ENCODE measurements around the gene E2F7.
A peak's percentile ranks its signal among the peaks of the same experiment; 100 is the strongest.

E2F7 gene

GRCh38 chr12:77010691-77011548 lies 54.4 kb downstream of the E2F7 start:
- TF ChIP-seq, protein P1, sequence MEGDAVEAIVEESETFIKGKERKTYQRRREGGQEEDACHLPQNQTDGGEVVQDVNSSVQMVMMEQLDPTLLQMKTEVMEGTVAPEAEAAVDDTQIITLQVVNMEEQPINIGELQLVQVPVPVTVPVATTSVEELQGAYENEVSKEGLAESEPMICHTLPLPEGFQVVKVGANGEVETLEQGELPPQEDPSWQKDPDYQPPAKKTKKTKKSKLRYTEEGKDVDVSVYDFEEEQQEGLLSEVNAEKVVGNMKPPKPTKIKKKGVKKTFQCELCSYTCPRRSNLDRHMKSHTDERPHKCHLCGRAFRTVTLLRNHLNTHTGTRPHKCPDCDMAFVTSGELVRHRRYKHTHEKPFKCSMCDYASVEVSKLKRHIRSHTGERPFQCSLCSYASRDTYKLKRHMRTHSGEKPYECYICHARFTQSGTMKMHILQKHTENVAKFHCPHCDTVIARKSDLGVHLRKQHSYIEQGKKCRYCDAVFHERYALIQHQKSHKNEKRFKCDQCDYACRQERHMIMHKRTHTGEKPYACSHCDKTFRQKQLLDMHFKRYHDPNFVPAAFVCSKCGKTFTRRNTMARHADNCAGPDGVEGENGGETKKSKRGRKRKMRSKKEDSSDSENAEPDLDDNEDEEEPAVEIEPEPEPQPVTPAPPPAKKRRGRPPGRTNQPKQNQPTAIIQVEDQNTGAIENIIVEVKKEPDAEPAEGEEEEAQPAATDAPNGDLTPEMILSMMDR (IDR thresholded peaks at IDR 0.05; ENCODE audit: insufficient read depth, low read depth, low read length, missing control alignments) = peak; percentile 99
- DNase-seq (ENCODE audit: low read depth) = peak; percentile 79
- H3K4me3 ChIP-seq (ENCODE audit: low read length) = no peak overlapping the region

DNA sequence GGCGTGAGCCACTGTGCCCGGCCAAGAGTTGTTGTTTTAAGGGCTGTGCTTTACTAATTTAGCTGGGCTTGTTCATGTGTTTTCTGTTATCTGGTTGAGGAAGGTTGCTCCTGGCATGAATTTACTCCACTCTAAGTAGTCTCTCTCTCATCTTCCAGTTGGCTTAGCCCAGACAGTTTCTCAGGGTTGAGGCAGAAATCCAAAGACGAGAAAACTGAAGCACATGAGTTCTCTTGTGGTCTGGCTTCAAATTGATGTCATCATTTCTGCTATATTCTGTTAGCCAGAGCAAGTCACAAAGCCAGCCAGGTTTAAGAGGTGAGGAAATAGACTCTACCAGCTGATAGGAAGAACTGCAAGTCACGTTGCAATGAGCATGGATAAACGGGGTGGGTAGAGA lies 57.9 kb downstream of the E2F7 start:
- H3K4me3 ChIP-seq (ENCODE audit: low read length) = no peak overlapping the region
- TF ChIP-seq, protein P1 (IDR thresholded peaks at IDR 0.05; ENCODE audit: insufficient read depth, low read depth, low read length, missing control alignments) = no peak
- DNase-seq (ENCODE audit: low read depth) = no peak

DNA sequence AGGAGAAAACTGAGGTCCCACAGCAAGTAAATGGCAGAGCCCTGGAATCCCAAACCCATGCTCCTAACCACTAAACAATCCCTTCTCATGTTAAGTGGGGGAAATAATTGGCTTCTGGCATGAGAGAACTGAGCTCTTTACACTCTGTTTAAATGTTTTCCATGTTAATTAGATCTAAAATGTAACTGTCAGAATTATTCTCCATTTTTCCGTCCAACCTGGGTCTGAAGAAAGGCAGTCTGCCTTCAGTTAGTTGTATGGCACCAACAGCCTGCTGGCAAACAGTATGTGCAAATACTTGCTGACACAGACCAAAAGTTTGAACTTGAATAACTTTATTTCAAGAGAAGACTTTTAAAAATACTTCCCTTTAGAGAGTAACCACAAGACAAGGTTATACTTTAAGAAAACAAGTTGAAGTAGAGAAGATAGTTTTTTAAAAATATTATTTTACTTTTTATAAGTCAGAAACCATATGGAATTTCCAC lies 59.7 kb downstream of the E2F7 start:
- no peak overlapping the region for H3K4me3 ChIP-seq (ENCODE audit: low read length)
- no peak for DNase-seq (ENCODE audit: low read depth)
- TF ChIP-seq, protein P1 (IDR thresholded peaks at IDR 0.05; ENCODE audit: insufficient read depth, low read depth, low read length, missing control alignments) = no peak

DNA sequence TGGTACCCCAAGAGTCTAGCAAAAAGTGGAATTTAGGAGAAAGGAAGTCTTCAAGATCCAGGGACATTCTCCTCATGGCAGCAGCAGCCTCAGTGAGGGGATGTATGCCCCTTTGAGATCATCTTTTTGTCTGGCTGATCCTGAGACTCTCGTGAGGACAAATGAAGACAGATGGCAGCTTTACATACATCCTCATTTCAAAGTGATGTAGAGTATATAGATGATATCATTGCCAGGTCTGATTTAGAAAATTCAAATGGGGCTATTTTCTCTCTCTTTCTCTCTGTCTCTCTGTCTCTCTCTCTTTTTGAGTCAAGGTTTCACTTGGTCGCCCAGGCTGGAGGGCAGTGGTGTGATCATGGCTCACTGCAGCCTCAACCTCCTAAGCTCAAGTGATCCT lies 61.5 kb downstream of the E2F7 start:
- TF ChIP-seq, protein P1 (IDR thresholded peaks at IDR 0.05; ENCODE audit: insufficient read depth, low read depth, low read length, missing control alignments) = no peak
- no peak overlapping the region for H3K4me3 ChIP-seq (ENCODE audit: low read length)
- DNase-seq (ENCODE audit: low read depth) = no peak

GRCh38 chr12:77003246-77003645 lies 62.1 kb downstream of the E2F7 start:
- TF ChIP-seq, protein P1 (IDR thresholded peaks at IDR 0.05; ENCODE audit: insufficient read depth, low read depth, low read length, missing control alignments) = no peak
- H3K4me3 ChIP-seq (ENCODE audit: low read length) = no peak overlapping the region
- DNase-seq (ENCODE audit: low read depth) = no peak

DNA sequence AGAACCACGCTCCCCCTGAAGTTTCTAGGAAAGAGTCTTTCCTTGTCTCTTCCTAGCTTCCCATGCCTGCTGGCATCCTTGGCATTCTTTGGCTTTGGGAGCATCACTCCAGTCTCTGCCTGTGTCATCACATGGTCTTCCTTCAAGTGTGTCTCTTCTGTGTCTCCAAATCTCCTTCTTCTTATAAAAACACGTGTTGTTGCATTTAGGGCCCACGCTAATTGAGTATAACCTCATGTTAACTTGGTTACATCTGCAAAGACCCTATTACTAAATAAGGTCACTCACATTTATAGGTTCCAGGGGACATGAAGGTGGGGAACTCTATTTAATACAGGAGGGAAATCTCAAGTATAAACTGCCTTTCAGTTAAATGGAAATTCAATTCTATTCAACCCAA lies 63.0 kb downstream of the E2F7 start:
- H3K4me3 ChIP-seq (ENCODE audit: low read length) = no peak overlapping the region
- TF ChIP-seq, protein P1 (IDR thresholded peaks at IDR 0.05; ENCODE audit: insufficient read depth, low read depth, low read length, missing control alignments) = no peak
- no peak for DNase-seq (ENCODE audit: low read depth)

DNA sequence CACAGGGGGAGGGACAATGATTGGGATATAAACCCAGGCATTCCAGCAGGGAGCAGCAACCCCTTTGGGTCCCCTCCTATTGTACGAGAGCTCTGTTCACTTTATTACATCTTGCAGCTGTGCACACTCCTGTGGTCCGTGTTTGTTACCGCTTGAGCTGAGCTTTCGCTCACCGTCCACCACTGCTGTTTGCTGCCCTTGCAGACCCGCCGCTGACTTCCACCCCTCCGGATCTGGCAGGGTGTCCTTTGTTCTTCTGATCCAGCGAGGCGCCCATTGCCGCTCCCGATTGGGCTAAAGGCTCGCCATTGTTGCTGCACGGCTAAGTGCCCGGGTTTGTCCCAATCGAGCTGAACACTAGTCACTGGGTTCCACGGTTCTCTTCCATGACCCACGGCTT lies 64.1 kb downstream of the E2F7 start:
- DNase-seq (ENCODE audit: low read depth) = no peak
- no peak overlapping the region for H3K4me3 ChIP-seq (ENCODE audit: low read length)
- TF ChIP-seq, protein P1 (IDR thresholded peaks at IDR 0.05; ENCODE audit: insufficient read depth, low read depth, low read length, missing control alignments) = no peak
